Sigmoid colon (tissue), 4 donors: ENCODE measurements around the gene CYTH4.

ENCODE experiments used
- EP300 ChIP-seq, 4 donors: sonication (generic); formaldehyde crosslinking; IDR thresholded peaks; one replicate each; pipeline ENCODE4 v1.6.1; 2017; ENCODE audit warnings: antibody characterized with exemption in 4 of 4
- POLR2A ChIP-seq, 2 donors: fragments of 450-650 bp; IDR thresholded peaks; one replicate each; pipeline ENCODE4 v1.6.1; 2016; ENCODE audit warnings: antibody characterized with exemption in 2 of 2, mild to moderate bottlenecking in 2 of 2, moderate library complexity in 2 of 2
- TF ChIP-seq, protein P1 (sequence below), 4 experiments: fragments of 450-650 bp in 3 of 4; fragments of 200-600 bp in 1 of 4; IDR thresholded peaks; one replicate each; pipeline ENCODE4 v1.5.1; 2016 to 2019; ENCODE audit warnings: antibody characterized with exemption in 4 of 4, mild to moderate bottlenecking in 3 of 4, moderate library complexity in 2 of 4

DNA sequence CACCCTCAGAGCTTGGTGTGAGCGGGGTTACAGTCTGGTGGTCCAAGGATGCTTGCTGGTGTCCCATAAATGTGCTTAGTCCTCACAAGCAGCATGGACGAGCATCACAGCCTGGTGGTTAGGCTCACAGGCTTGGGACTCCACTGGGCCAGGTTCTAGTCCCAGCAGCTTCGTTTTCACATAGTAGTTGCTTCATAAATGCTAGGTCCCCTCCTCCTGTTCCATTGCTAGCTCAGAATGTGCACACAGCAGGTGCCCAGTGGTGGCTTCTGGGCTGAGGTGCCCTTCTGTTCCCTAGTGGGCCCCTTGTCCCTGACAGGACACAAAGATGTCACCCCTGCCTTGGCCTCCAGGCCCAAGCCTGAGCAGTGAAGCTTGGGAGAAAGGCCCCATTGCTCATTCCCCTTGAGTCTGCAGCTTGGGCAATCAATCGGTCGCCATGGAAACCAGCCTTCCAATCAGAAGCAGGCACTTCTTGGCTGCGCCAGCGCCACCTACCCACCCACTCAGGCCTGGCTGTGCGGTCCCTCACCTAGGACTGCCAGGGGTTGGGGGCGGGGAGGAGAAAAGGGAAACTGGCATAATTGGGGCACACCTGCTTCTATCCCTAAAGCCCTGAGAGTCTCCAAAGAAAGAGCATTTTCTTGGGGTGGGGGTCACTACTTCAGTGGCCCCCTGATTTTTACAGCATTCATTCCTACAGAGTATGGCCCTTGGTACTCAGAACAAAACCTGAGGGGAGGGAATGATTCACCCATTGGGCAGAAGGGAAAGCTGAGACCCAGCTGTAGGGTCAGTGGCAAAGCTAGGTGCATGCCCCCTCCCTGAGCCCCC lies 48.1 kb downstream of the CYTH4 start:
- TF ChIP-seq, protein P1, sequence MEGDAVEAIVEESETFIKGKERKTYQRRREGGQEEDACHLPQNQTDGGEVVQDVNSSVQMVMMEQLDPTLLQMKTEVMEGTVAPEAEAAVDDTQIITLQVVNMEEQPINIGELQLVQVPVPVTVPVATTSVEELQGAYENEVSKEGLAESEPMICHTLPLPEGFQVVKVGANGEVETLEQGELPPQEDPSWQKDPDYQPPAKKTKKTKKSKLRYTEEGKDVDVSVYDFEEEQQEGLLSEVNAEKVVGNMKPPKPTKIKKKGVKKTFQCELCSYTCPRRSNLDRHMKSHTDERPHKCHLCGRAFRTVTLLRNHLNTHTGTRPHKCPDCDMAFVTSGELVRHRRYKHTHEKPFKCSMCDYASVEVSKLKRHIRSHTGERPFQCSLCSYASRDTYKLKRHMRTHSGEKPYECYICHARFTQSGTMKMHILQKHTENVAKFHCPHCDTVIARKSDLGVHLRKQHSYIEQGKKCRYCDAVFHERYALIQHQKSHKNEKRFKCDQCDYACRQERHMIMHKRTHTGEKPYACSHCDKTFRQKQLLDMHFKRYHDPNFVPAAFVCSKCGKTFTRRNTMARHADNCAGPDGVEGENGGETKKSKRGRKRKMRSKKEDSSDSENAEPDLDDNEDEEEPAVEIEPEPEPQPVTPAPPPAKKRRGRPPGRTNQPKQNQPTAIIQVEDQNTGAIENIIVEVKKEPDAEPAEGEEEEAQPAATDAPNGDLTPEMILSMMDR (IDR thresholded peaks at IDR 0.05): no peak
- TF ChIP-seq POLR2A (IDR thresholded peaks at IDR 0.05): no peak
- no peak for TF ChIP-seq EP300 (IDR thresholded peaks at IDR 0.05)
